Heart right ventricle (tissue), 16 donors: ENCODE results near the gene IL1RAPL1. TPM values are rescaled to one million over a fixed set of nuclear protein-coding genes. Genes with fewer than 3 reads are reported as not detected.

ENCODE experiments used
- ATAC-seq, 8 donors: fragments of 200-7000 bp; cut with Tn5 transposase; one replicate each; pipeline ENCODE4 v1.9.1; 2020; ENCODE audit warnings: mild to moderate bottlenecking in 8 of 8, moderate library complexity in 8 of 8, moderate number of reproducible peaks in 1 of 8
- DNase-seq, 2 donors: peaks; one replicate each; pipeline ENCODE4 v3.0.0-alpha.2; 2020
- H3K27ac ChIP-seq, 10 donors: fragments of 200-600 bp; sonication (generic) in 2 of 10; one replicate each; pipeline versions ENCODE4 v1.5.0 to v1.8.0; 2020 to 2022; ENCODE audit warnings: mild to moderate bottlenecking in 3 of 10
- H3K27me3 ChIP-seq, 7 donors: fragments of 200-600 bp; one replicate each; pipeline ENCODE4 v1.8.0; 2021 to 2022; ENCODE audit warnings: mild to moderate bottlenecking in 2 of 7
- H3K36me3 ChIP-seq, 9 donors: fragments of 200-600 bp; sonication (generic) in 1 of 9; one replicate each; pipeline versions ENCODE4 v1.5.0 to v1.8.0; 2020 to 2022; ENCODE audit warnings: mild to moderate bottlenecking in 2 of 9
- H3K4me1 ChIP-seq, 9 donors: fragments of 200-600 bp; sonication (generic) in 1 of 9; one replicate each; pipeline versions ENCODE4 v1.5.0 to v1.8.0; 2020 to 2022; ENCODE audit warnings: mild to moderate bottlenecking in 4 of 9
- H3K4me3 ChIP-seq, 10 donors: fragments of 200-600 bp; sonication (generic) in 2 of 10; one replicate each; pipeline versions ENCODE4 v1.5.0 to v1.8.0; 2020 to 2022; ENCODE audit warnings: mild to moderate bottlenecking in 7 of 10, moderate library complexity in 2 of 10
- H3K9me3 ChIP-seq, 11 donors: fragments of 200-600 bp in 10 of 11; sonication (generic) in 2 of 11; one replicate each; pipeline versions ENCODE4 v1.5.0 to v1.8.0; 2013 to 2022; ENCODE audit warnings: mild to moderate bottlenecking in 2 of 11, control low read depth in 1 of 11, moderate library complexity in 1 of 11
- WGBS, 2 donors: extraction: QIAGEN DNeasy Blood & Tissue Kit; methylation state at CpG; one replicate each; pipeline ENCODE4 v1.1.7; 2013; ENCODE audit warnings: inconsistent platforms in 1 of 2; 5-methylcytosine and 5-hydroxymethylcytosine counted together
- intact Hi-C, 10 donors: fragments of 100-400 bp; cut with DNase I; formaldehyde crosslinking; loops; one replicate each; pipeline versions ENCODE4 v1.11.1 to v1.14.2; 2022
- polyA plus RNA-seq, 2 donors: library from polyadenylated mRNA; stranded (reverse); fragments of 200-250 nt; gene quantifications; one replicate each; pipeline ENCODE4 v1.2.3, GENCODE V29; 2013
- total RNA-seq, 10 donors: library from RNA; stranded (reverse); fragmentation: NEBNext Ultra II Directional in 3 of 10; extraction: Animal tissue kit (Norgen Biotek cat#: 25700) in 3 of 10; gene quantifications; one replicate each; pipeline versions ENCODE4 v1.2.1 to v1.2.4, GENCODE V29; 2021 to 2023
- TF ChIP-seq, protein P1 (sequence below), 9 donors: fragments of 200-600 bp; sonication (generic) in 2 of 9; IDR thresholded peaks; one replicate each; pipeline versions ENCODE4 v1.5.0 to v1.8.0; 2021 to 2022; ENCODE audit warnings: antibody characterized with exemption in 9 of 9, mild to moderate bottlenecking in 5 of 9, moderate library complexity in 1 of 9
- donor health status: Arrhythmogenic right ventricular cardiomyopathy.
- donor health status: ischemic (EF 13 %, LVEDD 7.1; RV severe dilation, severe dysfunction).
- donor health status: healthy with polysubstance abuse.
- donor health status: DM: no; HTN: yes; CAD: no.
- donor health status: DM: no; HTN: no; CAD: no.
- donor health status: ischemic (EF 25% LVEDD 6.9; RV normal size, moderate dysfunction).
- donor health status: ischemic (EF 25% LVEDD 5.7; RV mildly dilated, moderate dysfunction).
- donor health status: healthy.
- donor health status: DM: yes; HTN: yes; CAD: no.
- donor health status: Ischemic cardiomyopathy.
- donor health status: ischemic (EF 35%, LVEDD 5.7; RV mildly dilated, moderate dysfunction).
- donor health status: nonischemic (EF 11% LVEDD 7.7; RV severe dilation, severe dysfunction).
- donor health status: DM: yes; HTN: yes; CAD: no.
- donor health status: PGD.
- donor health status: ischemic (EF 29% LVEDD 5.4; RV normal size, mild dysfunction).
- donor health status: nonischemic (EF 23%, LVEDD 6.1; RV moderate dilation, normal function).

Gene IL1RAPL1
- total and polyA plus RNA-seq, 12 donors: 0.13 to 6.3 (median 2.8) TPM

GRCh38 chrX:29487214-29487613 lies 900.0 kb downstream of the IL1RAPL1 start:
- intact Hi-C loops: no loop called here
- Histone ChIP-seq H3K36me3 (no peaks in the 10 kb centered on the region), H3K4me1 (peaks cover 0 to 5% (median 0%) of the 10 kb centered on the region in 9 donors), H3K4me3 (no peak overlapping the region), H3K27ac (no peak overlapping the region), H3K9me3 (no peaks in the 10 kb centered on the region), H3K27me3 (no peaks in the 10 kb centered on the region)
- DNase-seq (no peak), ATAC-seq (no peak)
- TF ChIP-seq, protein P1, sequence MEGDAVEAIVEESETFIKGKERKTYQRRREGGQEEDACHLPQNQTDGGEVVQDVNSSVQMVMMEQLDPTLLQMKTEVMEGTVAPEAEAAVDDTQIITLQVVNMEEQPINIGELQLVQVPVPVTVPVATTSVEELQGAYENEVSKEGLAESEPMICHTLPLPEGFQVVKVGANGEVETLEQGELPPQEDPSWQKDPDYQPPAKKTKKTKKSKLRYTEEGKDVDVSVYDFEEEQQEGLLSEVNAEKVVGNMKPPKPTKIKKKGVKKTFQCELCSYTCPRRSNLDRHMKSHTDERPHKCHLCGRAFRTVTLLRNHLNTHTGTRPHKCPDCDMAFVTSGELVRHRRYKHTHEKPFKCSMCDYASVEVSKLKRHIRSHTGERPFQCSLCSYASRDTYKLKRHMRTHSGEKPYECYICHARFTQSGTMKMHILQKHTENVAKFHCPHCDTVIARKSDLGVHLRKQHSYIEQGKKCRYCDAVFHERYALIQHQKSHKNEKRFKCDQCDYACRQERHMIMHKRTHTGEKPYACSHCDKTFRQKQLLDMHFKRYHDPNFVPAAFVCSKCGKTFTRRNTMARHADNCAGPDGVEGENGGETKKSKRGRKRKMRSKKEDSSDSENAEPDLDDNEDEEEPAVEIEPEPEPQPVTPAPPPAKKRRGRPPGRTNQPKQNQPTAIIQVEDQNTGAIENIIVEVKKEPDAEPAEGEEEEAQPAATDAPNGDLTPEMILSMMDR (IDR thresholded peaks at IDR 0.05): no peak
- WGBS, 2 donors: 91 to 93% methylated on average over 2 of the region's 2 CpGs

DNA sequence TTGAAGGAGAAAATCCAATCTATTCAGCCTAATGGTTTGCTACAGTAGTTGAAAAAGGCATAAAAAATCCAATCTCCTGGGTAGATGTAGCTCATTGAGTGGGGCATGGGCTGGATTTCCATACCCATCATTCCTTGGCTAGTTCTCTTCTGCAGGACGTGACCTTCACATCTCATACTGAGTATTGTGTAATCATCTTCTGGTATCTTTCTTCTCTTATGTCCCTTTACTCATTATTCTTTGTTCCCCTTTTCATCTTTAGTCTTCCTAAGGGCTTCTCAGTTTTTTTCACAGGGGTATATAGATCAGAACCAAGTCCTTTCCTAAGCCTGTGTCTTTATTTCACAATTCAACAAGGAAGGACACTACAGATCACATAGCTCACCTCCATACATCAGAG lies 900.5 kb downstream of the IL1RAPL1 start:
- intact Hi-C loops: no loop called here
- Histone ChIP-seq H3K4me1 (peaks cover 0 to 5% (median 0%) of the 10 kb centered on the region in 9 donors), H3K27ac (no peak overlapping the region), H3K36me3 (no peaks in the 10 kb centered on the region), H3K9me3 (no peaks in the 10 kb centered on the region), H3K27me3 (no peaks in the 10 kb centered on the region), H3K4me3 (no peak overlapping the region)
- 67 to 100% methylated on average over 1 of the region's 1 CpG for WGBS, 2 donors
- no peak for ATAC-seq
- DNase-seq: no peak
- TF ChIP-seq, protein P1 (IDR thresholded peaks at IDR 0.05): no peak

GRCh38 chrX:29488919-29489318 lies 901.7 kb downstream of the IL1RAPL1 start:
- H3K9me3 ChIP-seq: no peaks in the 10 kb centered on the region
- peaks cover 0 to 5% (median 0%) of the 10 kb centered on the region in 9 donors for H3K4me1 ChIP-seq
- WGBS, 2 donors: 4 to 17% methylated on average over 1 of the region's 1 CpG
- intact Hi-C loops: no loop called here
- ATAC-seq: no peak
- DNase-seq: no peak
- H3K36me3 ChIP-seq: no peaks in the 10 kb centered on the region
- H3K27ac ChIP-seq: no peak overlapping the region
- H3K4me3 ChIP-seq: no peak overlapping the region
- no peaks in the 10 kb centered on the region for H3K27me3 ChIP-seq
- TF ChIP-seq, protein P1 (IDR thresholded peaks at IDR 0.05): no peak

DNA sequence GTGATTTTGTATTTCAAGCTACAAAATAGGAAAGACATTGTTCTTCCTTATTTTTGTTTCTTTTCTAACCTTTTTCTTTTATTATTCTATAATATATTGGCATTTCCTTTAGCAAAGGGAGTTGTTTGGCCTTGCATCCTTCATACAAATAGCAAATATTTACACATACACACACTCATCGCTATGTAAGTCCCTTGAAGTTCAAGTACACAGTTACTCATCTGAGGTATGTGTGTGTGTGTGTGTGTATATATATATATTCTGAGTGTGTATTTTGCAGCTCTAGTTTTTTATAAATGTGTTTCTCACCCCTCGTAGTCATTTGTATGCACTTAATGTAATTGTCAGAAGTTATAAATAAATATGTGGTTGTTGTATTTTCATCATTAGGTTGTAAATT lies 903.4 kb downstream of the IL1RAPL1 start:
- TF ChIP-seq, protein P1 (IDR thresholded peaks at IDR 0.05): no peak
- no peak for DNase-seq
- intact Hi-C loops: no loop called here
- H3K36me3 ChIP-seq: no peaks in the 10 kb centered on the region
- no peaks in the 10 kb centered on the region for H3K27me3 ChIP-seq
- ATAC-seq: no peak
- 91% methylated on average over 2 of the region's 2 CpGs for WGBS, 2 donors
- no peak overlapping the region for H3K27ac ChIP-seq
- H3K4me3 ChIP-seq: no peak overlapping the region
- H3K4me1 ChIP-seq: peaks cover 0 to 5% (median 0%) of the 10 kb centered on the region in 9 donors
- H3K9me3 ChIP-seq: no peaks in the 10 kb centered on the region
